Brain microvascular endothelial cell (primary cell): ENCODE results near the gene FLAD1.

Source experiments
- DNase-seq: peaks from one replicate; pipeline ENCODE4 v3.0.0-alpha.2; 2020
- H3K27ac ChIP-seq: fragments of 250-450 bp; sonication (Bioruptor Pico); 2 replicates; pipeline ENCODE4 v1.5.1; 2020; ENCODE audit warnings: mild to moderate bottlenecking, moderate library complexity
- H3K27me3 ChIP-seq: fragments of 250-450 bp; sonication (Bioruptor Pico); replicated peaks from 2 replicates; pipeline ENCODE4 v1.5.1; 2020; ENCODE audit warnings: mild to moderate bottlenecking
- H3K36me3 ChIP-seq: fragments of 250-450 bp; sonication (Bioruptor Pico); replicated peaks from 2 replicates; pipeline ENCODE4 v1.5.1; 2020; ENCODE audit warnings: mild to moderate bottlenecking
- H3K4me3 ChIP-seq: 2 replicates; pipeline ENCODE4 v1.5.1; 2011; ENCODE audit warnings: low read depth, mild to moderate bottlenecking, control low read depth, low read length, moderate library complexity
- in situ Hi-C: cut with HindIII; loops from 2 replicates; pipeline ENCODE4 v1.10.0; 2017; ENCODE audit warnings: low sequenced_read_pairs, low pct_ligation_motif_present
- TF ChIP-seq, protein P1 (sequence below): IDR thresholded peaks from 2 replicates; pipeline ENCODE4 v1.5.1; 2011; ENCODE audit warnings: low read depth, mild to moderate bottlenecking, moderate library complexity, low read length, control low read depth, inconsistent platforms; ENCODE audit errors: missing control alignments

FLAD1 gene

DNA sequence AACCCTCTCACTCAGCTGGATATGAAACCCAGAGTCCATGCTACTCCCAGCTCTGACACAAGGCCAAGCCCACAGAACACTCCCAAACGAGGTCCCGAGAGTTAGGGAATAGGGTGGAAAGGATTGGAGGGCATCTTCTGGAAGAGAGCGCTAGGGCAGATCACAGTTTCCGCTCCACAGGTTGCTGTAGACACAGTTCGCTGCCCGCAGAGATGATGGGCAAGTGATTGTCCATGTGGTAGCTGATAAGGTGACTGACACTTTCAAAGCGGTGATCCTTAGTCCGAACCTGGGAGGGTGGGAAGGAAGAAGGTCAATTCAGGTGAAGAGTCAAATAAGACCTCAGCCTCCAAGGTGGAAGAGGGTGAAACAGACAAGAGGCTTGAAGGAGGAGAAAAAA is 19.5 kb upstream of the FLAD1 start:
- no peak for DNase-seq
- TF ChIP-seq, protein P1, sequence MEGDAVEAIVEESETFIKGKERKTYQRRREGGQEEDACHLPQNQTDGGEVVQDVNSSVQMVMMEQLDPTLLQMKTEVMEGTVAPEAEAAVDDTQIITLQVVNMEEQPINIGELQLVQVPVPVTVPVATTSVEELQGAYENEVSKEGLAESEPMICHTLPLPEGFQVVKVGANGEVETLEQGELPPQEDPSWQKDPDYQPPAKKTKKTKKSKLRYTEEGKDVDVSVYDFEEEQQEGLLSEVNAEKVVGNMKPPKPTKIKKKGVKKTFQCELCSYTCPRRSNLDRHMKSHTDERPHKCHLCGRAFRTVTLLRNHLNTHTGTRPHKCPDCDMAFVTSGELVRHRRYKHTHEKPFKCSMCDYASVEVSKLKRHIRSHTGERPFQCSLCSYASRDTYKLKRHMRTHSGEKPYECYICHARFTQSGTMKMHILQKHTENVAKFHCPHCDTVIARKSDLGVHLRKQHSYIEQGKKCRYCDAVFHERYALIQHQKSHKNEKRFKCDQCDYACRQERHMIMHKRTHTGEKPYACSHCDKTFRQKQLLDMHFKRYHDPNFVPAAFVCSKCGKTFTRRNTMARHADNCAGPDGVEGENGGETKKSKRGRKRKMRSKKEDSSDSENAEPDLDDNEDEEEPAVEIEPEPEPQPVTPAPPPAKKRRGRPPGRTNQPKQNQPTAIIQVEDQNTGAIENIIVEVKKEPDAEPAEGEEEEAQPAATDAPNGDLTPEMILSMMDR = no peak
- peaks cover 60% of the 10 kb centered on the region for H3K36me3 ChIP-seq

DNA sequence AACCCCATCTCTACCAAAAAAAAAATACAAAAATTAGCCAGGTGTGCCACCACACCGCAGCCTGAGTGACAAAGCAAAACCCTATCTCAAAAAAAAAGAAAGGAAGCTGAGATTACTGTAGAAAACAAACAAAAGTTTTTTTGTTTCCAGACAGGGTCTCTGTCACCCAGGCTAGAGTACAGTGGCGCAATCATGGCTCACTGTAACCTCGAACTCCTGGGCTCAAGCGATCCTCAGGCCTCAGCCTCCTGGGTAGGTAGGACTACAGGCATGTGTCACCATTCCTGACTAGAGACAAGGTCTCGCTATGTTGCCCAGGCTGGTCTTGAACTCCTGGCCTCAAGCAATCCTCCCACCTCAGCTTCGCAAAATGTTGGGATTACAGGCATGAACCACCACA is 18.8 kb upstream of the FLAD1 start:
- no peaks in the 10 kb centered on the region for H3K27me3 ChIP-seq
- no peak for DNase-seq
- H3K27ac ChIP-seq = no peak overlapping the region
- in situ Hi-C loops = no loop called here
- H3K4me3 ChIP-seq = no peak overlapping the region
- TF ChIP-seq, protein P1 = no peak
- peaks cover 60% of the 10 kb centered on the region for H3K36me3 ChIP-seq

More for the DNA sequence above, 19.5 kb upstream of the FLAD1 start:
- Histone ChIP-seq H3K27ac (no peak overlapping the region), H3K4me3 (no peak overlapping the region), H3K27me3 (no peaks in the 10 kb centered on the region)
- in situ Hi-C loops = no loop called here

DNA sequence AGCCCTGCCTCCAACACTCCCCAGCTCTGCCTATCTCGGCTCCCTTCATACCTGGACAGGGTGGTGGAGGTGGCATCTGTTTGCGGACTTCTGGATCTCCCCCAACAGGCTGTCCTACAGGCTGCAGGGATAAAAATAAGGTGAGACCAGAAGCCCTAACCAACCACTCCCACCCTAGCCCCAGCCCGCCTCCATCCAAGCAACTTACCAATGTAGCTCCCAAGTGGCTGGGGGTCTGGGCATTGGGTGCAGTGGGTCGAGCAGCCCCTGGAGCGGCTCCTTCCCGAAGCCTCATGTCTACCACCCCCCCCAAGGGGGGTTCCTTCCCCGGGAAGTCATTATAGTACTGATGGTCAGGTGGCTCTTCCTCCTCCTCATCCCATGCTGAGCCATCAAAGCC is 17.0 kb upstream of the FLAD1 start:
- in situ Hi-C loops = no loop called here
- no peaks in the 10 kb centered on the region for H3K27me3 ChIP-seq
- TF ChIP-seq, protein P1 = no peak
- H3K27ac ChIP-seq = no peak overlapping the region
- H3K4me3 ChIP-seq = no peak overlapping the region
- DNase-seq = no peak
- peaks cover 60% of the 10 kb centered on the region for H3K36me3 ChIP-seq

DNA sequence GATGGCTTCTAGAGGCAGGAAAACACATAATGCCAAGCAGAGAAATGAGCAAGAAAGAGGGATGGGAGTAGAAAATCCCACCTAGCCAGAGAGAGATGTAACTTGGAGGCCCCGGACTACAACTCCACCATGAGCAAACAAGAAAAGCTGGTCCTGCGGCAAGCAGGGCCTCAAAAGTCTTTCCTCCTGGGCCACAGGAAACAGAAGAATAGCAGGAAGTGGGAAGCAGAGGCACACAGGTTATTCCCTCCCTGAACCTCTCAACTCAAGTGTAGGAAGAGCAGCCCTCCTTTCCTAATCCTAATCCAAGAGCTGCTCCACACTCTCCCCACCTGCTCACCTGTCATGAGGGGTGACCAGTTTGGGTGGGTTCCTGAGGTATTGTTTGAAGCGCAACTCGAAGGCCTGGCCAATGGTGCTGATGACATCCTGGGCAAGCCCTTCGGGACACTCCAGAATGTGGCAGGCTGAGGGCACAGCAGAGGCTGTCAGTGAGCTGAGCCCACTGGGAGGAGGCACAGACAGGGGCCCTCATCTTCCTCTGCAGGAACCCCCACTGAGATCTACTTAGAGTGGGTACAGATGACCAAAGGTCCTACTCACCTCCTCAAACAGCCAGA is 15.7 kb upstream of the FLAD1 start:
- Histone ChIP-seq H3K36me3 (peaks cover 55% of the 10 kb centered on the region), H3K27ac (no peak overlapping the region), H3K4me3 (no peak overlapping the region), H3K27me3 (no peaks in the 10 kb centered on the region)
- DNase-seq = no peak
- in situ Hi-C loops = no loop called here
- TF ChIP-seq, protein P1 = no peak

DNA sequence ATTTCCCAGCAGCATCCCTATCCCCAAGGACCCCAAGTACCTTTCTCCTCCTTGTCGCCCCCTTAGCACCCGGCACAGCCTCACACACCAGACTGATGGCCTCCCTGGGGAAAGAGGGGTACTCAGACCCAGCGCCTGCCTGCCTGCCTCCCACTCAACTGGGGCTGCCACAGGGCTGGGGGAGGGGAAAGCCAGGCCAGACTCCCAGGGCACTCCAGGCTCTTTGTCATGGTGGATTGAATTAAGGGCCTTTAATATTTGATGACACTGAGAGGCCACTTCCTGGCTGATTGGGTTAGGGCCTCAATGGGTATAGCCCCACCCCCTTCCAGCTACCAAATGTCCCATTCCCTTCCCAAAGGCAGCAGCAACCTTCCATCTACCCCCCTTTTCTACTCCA is 14.4 kb upstream of the FLAD1 start:
- Histone ChIP-seq H3K27me3 (no peaks in the 10 kb centered on the region), H3K36me3 (peaks cover 45% of the 10 kb centered on the region), H3K4me3 (peak overlapping the region; percentile 74), H3K27ac (no peak overlapping the region)
- TF ChIP-seq, protein P1 = no peak
- in situ Hi-C loops = no loop called here
- DNase-seq = no peak

DNA sequence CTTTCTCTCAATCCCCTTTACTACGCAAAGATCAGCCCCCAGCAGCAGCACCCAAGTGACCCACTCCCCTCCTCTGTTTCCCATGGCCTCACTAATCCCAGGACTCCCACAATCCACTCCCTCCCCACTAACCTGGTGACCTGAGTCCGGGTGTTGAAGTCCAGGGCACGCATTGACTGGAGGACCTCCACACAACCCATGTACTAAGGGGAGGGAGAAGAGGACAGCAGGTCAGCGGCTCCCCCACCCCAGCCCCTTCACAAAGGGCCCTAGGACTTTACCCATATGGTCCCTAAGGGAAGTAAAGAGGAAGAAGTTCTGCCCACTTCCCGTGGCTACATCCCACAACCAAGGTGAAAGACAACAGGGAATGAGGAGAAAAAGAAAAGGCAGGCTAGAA is 13.9 kb upstream of the FLAD1 start:
- Histone ChIP-seq H3K27ac (no peak overlapping the region), H3K4me3 (peak overlapping the region; percentile 74), H3K27me3 (no peaks in the 10 kb centered on the region), H3K36me3 (peaks cover 42% of the 10 kb centered on the region)
- in situ Hi-C loops = no loop called here
- TF ChIP-seq, protein P1 = no peak
- DNase-seq = no peak
